Stomach (tissue), 9 donors: ENCODE results near the gene EVC2. TPM values are rescaled to one million over a fixed set of nuclear protein-coding genes. Genes with fewer than 3 reads are reported as not detected.

Experiments
- DNase-seq, 2 donors: peaks; one replicate each; pipeline versions ENCODE4 v3.0.0 to v3.0.0-alpha.2; 2013 to 2019
- H3K27ac ChIP-seq, 5 donors: fragments of 200-600 bp in 4 of 5; sonication (generic) in 4 of 5; one replicate each; pipeline ENCODE4 v1.5.1; 2013 to 2019; ENCODE audit warnings: mild to moderate bottlenecking in 1 of 5, moderate library complexity in 1 of 5
- H3K27me3 ChIP-seq, 3 donors: fragments of 200-600 bp; sonication (generic); one replicate each; pipeline ENCODE4 v1.5.1; 2017 to 2019; ENCODE audit warnings: mixed run types in 1 of 3
- H3K36me3 ChIP-seq, 4 donors: fragments of 200-600 bp; sonication (generic); 1 replicate in 3 of 4; 2 replicates in 1 of 4; pipeline ENCODE4 v1.5.1; 2016 to 2019
- H3K4me1 ChIP-seq, 4 donors: fragments of 200-600 bp; sonication (generic); one replicate each; pipeline ENCODE4 v1.5.1; 2016 to 2019
- H3K4me3 ChIP-seq, 4 donors: fragments of 200-600 bp; sonication (generic) in 3 of 4; one replicate each; pipeline ENCODE4 v1.5.1; 2016 to 2019; ENCODE audit warnings: mild to moderate bottlenecking in 1 of 4
- H3K9me3 ChIP-seq, 4 donors: fragments of 200-600 bp; sonication (generic); one replicate each; pipeline ENCODE4 v1.5.1; 2016 to 2019
- EP300 ChIP-seq: sonication (generic); formaldehyde crosslinking; IDR thresholded peaks from one replicate; pipeline ENCODE4 v1.6.1; 2017; ENCODE audit warnings: antibody characterized with exemption
- POLR2A ChIP-seq, 4 donors: fragments of 450-650 bp; IDR thresholded peaks; one replicate each; pipeline ENCODE4 v1.6.1; 2016; ENCODE audit warnings: antibody characterized with exemption in 4 of 4, control low read depth in 2 of 4, mild to moderate bottlenecking in 1 of 4, moderate library complexity in 1 of 4
- POLR2AphosphoS5 ChIP-seq, 3 donors: sonication (generic); formaldehyde crosslinking; IDR thresholded peaks; one replicate each; pipeline ENCODE4 v1.6.1; 2016; ENCODE audit warnings: antibody characterized with exemption in 3 of 3
- WGBS, 5 donors: extraction: QIAGEN DNeasy Blood & Tissue Kit in 3 of 5; methylation state at CpG; one replicate each; pipeline versions ENCODE4 v1.1.5 to v1.1.7; 2013 to 2018; 5-methylcytosine and 5-hydroxymethylcytosine counted together
- intact Hi-C: fragments of 100-400 bp; cut with DNase I; formaldehyde crosslinking; loops from one replicate; pipeline ENCODE4 v1.15.1; 2023; ENCODE audit warnings: low total_unique reads
- polyA plus RNA-seq, 3 donors: library from polyadenylated mRNA; stranded (reverse); fragments of 200-250 nt; gene quantifications; one replicate each; pipeline ENCODE4 v1.2.3, GENCODE V29; 2013
- total RNA-seq, 5 donors: library from RNA; depleted of rRNA; stranded (reverse); fragments of >200 nt; gene quantifications; one replicate each; pipeline versions ENCODE4 v1.1.0 to v1.2.3, GENCODE V29; 2014 to 2016
- TF ChIP-seq, protein P1 (sequence below), 7 experiments: fragments of 450-650 bp in 4 of 7; fragments of 200-600 bp in 3 of 7; sonication (generic) in 3 of 7; IDR thresholded peaks; one replicate each; pipeline ENCODE4 v1.5.1; 2016 to 2019; ENCODE audit warnings: antibody characterized with exemption in 7 of 7, control low read depth in 2 of 7, mild to moderate bottlenecking in 1 of 7
- donor health status: healthy with polysubstance abuse.
- donor health status: Bipolar disorder and iron deficiency.
- donor health status: healthy.

The EVC2 gene
- total and polyA plus RNA-seq, 8 donors, result 0.76 to 11.7 (median 4.9) TPM

DNA sequence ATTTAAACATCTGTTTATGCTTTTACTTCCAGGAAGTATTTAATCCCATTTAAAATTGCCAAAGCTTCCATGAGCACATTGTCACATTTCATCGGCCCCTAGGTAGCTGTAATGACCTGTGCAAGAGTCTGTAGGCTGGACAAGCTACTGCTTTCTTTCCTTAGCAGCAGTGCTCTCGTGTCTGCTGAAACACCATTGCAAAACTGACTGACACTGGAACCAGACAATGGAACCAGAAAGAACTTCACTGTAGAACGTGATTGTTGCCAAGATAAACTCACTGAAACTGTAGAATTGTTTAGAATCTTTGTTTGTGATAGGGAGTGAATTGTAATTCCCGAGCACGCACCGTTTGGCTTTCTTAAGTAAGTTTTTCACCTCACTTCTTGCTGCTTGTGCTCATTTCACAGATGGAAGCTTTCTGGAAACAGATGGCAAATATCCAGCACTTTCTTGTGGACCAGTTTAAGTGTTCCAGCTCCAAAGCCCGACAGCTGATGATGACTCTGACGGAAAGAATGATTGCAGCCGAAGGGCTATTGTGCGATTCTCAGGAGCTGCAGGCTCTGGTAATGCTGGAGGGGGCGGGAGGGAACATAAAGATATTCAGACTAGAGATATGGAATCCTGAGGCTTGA, 39.5 kb upstream of the EVC2 start:
- peak in 1 of 2 donors; percentile 18 for DNase-seq
- intact Hi-C loops, result no loop called here
- H3K36me3 ChIP-seq, result peaks cover 2 to 66% (median 41%) of the 10 kb centered on the region in 4 donors
- no peak for TF ChIP-seq EP300
- TF ChIP-seq POLR2AphosphoS5 (IDR thresholded peaks at IDR 0.05), result no peak
- TF ChIP-seq, protein P1, sequence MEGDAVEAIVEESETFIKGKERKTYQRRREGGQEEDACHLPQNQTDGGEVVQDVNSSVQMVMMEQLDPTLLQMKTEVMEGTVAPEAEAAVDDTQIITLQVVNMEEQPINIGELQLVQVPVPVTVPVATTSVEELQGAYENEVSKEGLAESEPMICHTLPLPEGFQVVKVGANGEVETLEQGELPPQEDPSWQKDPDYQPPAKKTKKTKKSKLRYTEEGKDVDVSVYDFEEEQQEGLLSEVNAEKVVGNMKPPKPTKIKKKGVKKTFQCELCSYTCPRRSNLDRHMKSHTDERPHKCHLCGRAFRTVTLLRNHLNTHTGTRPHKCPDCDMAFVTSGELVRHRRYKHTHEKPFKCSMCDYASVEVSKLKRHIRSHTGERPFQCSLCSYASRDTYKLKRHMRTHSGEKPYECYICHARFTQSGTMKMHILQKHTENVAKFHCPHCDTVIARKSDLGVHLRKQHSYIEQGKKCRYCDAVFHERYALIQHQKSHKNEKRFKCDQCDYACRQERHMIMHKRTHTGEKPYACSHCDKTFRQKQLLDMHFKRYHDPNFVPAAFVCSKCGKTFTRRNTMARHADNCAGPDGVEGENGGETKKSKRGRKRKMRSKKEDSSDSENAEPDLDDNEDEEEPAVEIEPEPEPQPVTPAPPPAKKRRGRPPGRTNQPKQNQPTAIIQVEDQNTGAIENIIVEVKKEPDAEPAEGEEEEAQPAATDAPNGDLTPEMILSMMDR (IDR thresholded peaks at IDR 0.05), result no peak
- no peak for TF ChIP-seq POLR2A (IDR thresholded peaks at IDR 0.05)
- 35 to 74% (median 59%) methylated on average over 11 of the region's 11 CpGs for WGBS, 5 donors
- H3K27me3 ChIP-seq, result no peaks in the 10 kb centered on the region
- H3K27ac ChIP-seq, result peak overlapping the region in 2 of 5 donors; percentile 21 to 28
- peaks cover 0 to 7% (median 0%) of the 10 kb centered on the region in 4 donors for H3K4me1 ChIP-seq
- no peaks in the 10 kb centered on the region for H3K9me3 ChIP-seq
- no peak overlapping the region for H3K4me3 ChIP-seq

GRCh38 chr4:5746829-5747737, 38.7 kb upstream of the EVC2 start:
- no peak overlapping the region for H3K4me3 ChIP-seq
- H3K27me3 ChIP-seq, result no peaks in the 10 kb centered on the region
- peaks cover 0 to 7% (median 0%) of the 10 kb centered on the region in 4 donors for H3K4me1 ChIP-seq
- no peak for DNase-seq
- no peaks in the 10 kb centered on the region for H3K9me3 ChIP-seq
- 67 to 84% (median 76%) methylated on average over 10 to 12 of the region's 12 CpGs for WGBS, 5 donors
- no peak for TF ChIP-seq POLR2A (IDR thresholded peaks at IDR 0.05)
- TF ChIP-seq EP300, result no peak
- TF ChIP-seq, protein P1 (IDR thresholded peaks at IDR 0.05), result no peak
- TF ChIP-seq POLR2AphosphoS5 (IDR thresholded peaks at IDR 0.05), result no peak
- intact Hi-C loops, result no loop called here
- peaks cover 0 to 67% (median 44%) of the 10 kb centered on the region in 4 donors for H3K36me3 ChIP-seq
- peak overlapping the region in 2 of 5 donors; percentile 21 to 28 for H3K27ac ChIP-seq

DNA sequence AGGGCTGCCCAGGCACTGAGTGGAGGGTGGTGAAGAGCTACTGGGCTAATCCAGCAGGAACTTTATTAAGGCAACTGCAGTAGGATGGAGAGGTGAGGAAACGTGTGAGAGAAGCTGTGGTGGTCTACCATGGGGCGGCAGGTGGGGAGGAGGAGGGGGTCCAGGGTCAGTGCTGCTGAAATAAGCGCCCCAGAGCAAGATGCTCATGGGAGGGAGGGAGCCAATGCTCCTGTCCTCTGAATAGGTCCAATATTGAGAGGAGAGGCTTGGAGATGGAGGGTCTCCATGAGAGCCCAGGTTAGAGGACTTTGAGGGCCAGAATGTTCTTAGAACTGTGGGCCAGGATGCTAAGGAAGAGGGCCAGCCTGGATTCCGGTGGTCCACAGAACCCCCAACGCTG, 37.9 kb upstream of the EVC2 start:
- WGBS, 5 donors, result 91 to 98% (median 95%) methylated on average over 5 of the region's 5 CpGs
- Histone ChIP-seq H3K4me1 (peaks cover 0 to 7% (median 0%) of the 10 kb centered on the region in 4 donors), H3K9me3 (no peaks in the 10 kb centered on the region), H3K27ac (no peak overlapping the region), H3K36me3 (peaks cover 0 to 69% (median 46%) of the 10 kb centered on the region in 4 donors), H3K27me3 (no peaks in the 10 kb centered on the region), H3K4me3 (no peak overlapping the region)
- TF ChIP-seq EP300 (no peak), POLR2A (IDR thresholded peaks at IDR 0.05) (no peak), POLR2AphosphoS5 (IDR thresholded peaks at IDR 0.05) (no peak)
- TF ChIP-seq, protein P1 (IDR thresholded peaks at IDR 0.05), result no peak
- intact Hi-C loops, result no loop called here
- no peak for DNase-seq

DNA sequence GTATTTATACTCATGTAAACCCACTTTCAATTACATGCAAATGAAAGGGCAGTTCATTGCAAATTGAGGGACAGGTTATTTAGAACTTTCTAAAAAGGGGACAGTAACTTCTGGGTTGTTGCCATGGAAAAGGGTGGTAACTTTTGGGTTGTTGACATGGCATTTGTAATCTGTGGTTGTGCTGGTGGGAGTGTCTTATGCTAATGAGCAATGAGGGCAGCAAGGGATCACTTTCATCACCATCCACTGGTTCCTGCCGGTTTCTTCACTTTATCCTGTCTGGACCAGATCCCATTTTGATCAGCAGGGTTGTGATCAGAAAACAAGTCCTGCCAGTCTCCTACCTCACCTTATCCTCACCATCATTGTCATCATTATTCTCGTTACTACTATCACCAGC, 34.6 kb upstream of the EVC2 start:
- DNase-seq, result no peak
- 78 to 94% (median 90%) methylated on average over 2 of the region's 2 CpGs for WGBS, 5 donors
- Histone ChIP-seq H3K4me3 (no peak overlapping the region), H3K9me3 (no peaks in the 10 kb centered on the region), H3K27ac (no peak overlapping the region), H3K4me1 (peaks cover 0 to 7% (median 0%) of the 10 kb centered on the region in 4 donors), H3K27me3 (no peaks in the 10 kb centered on the region), H3K36me3 (peaks cover 0 to 38% (median 31%) of the 10 kb centered on the region in 4 donors)
- intact Hi-C loops, result no loop called here
- no peak for TF ChIP-seq EP300
- TF ChIP-seq, protein P1 (IDR thresholded peaks at IDR 0.05), result no peak
- TF ChIP-seq POLR2AphosphoS5 (IDR thresholded peaks at IDR 0.05), result no peak
- no peak for TF ChIP-seq POLR2A (IDR thresholded peaks at IDR 0.05)
